HepG2 (cell line): ENCODE measurements around the gene HRC. TPM values are rescaled to one million over a fixed set of nuclear protein-coding genes. Genes with fewer than 3 reads are reported as not detected.

Experiments used
- EEA1 ChIP-seq: sonication (generic); formaldehyde crosslinking; IDR thresholded peaks from 2 replicates; pipeline ENCODE4 v1.5.1; 2020; ENCODE audit warnings: mild to moderate bottlenecking, missing genetic modification reagents, borderline replicate concordance
- ERF ChIP-seq: IDR thresholded peaks from 2 replicates; pipeline ENCODE4 v1.6.1; 2018; ENCODE audit warnings: missing biosample characterization, missing genetic modification reagents
- HOXD1 ChIP-seq: sonication (generic); formaldehyde crosslinking; IDR thresholded peaks from 2 replicates; pipeline ENCODE4 v1.5.0; 2020; ENCODE audit warnings: missing genetic modification reagents
- KDM6A ChIP-seq: IDR thresholded peaks from 2 replicates; pipeline ENCODE4 v1.6.1; 2016; ENCODE audit warnings: low read depth
- MED8 ChIP-seq: sonication (generic); formaldehyde crosslinking; IDR thresholded peaks from 2 replicates; pipeline ENCODE4 v1.8.1; 2023; ENCODE audit warnings: mild to moderate bottlenecking, missing genetic modification reagents; ENCODE audit not compliant: insufficient replicate concordance
- MIER2 ChIP-seq: IDR thresholded peaks from 2 replicates; pipeline ENCODE4 v1.6.1; 2016; ENCODE audit warnings: missing biosample characterization, missing genetic modification reagents
- MLLT10 ChIP-seq: sonication (generic); formaldehyde crosslinking; IDR thresholded peaks from 2 replicates; pipeline ENCODE4 v1.4.0; 2020; ENCODE audit warnings: missing genetic modification reagents
- MTA3 ChIP-seq: sonication (generic); formaldehyde crosslinking; IDR thresholded peaks from 2 replicates; pipeline ENCODE4 v1.4.0; 2020; ENCODE audit warnings: missing genetic modification reagents
- NCOA1 ChIP-seq: sonication (generic); formaldehyde crosslinking; IDR thresholded peaks from 2 replicates; pipeline ENCODE4 v1.9.0; 2021; ENCODE audit warnings: missing genetic modification reagents
- PCBP2 ChIP-seq: fragments of 200-400 bp; formaldehyde crosslinking; optimal IDR thresholded peaks from 2 replicates; pipeline ENCODE3; 2018; ENCODE audit warnings: low read length, low read depth; ENCODE audit not compliant: poor library complexity, severe bottlenecking
- PHF8 ChIP-seq: sonication (generic); formaldehyde crosslinking; IDR thresholded peaks from 2 replicates; pipeline ENCODE4 v1.5.0; 2020; ENCODE audit warnings: missing genetic modification reagents
- REL ChIP-seq: sonication (generic); formaldehyde crosslinking; conservative IDR thresholded peaks from 2 replicates; pipeline ENCODE4 v1.8.0; 2022; ENCODE audit warnings: mild to moderate bottlenecking, missing genetic modification reagents, moderate library complexity
- SALL1 ChIP-seq: sonication (generic); formaldehyde crosslinking; IDR thresholded peaks from 2 replicates; pipeline ENCODE4 v1.8.0; 2022; ENCODE audit warnings: mild to moderate bottlenecking, missing genetic modification reagents
- SOX6 ChIP-seq, 2 experiments: fragments of 450-650 bp in 1 of 2; sonication (generic) in 1 of 2; formaldehyde crosslinking in 1 of 2; IDR thresholded peaks; 2 replicates each; pipeline versions ENCODE4 v1.4.0 to v1.6.1; 2017 to 2020; ENCODE audit warnings: antibody characterized with exemption in 1 of 2, mild to moderate bottlenecking in 1 of 2, missing genetic modification reagents in 1 of 2
- ZBTB3 ChIP-seq: sonication (generic); formaldehyde crosslinking; IDR thresholded peaks from 2 replicates; pipeline ENCODE4 v1.4.0; 2020; ENCODE audit warnings: low read depth, mild to moderate bottlenecking, moderate library complexity, missing genetic modification reagents, borderline replicate concordance
- ZC3H4 ChIP-seq: sonication (generic); formaldehyde crosslinking; IDR thresholded peaks from 2 replicates; pipeline ENCODE4 v1.4.0; 2020; ENCODE audit warnings: missing genetic modification reagents, borderline replicate concordance
- ZNF24 ChIP-seq: fragments of 450-650 bp; IDR thresholded peaks from 2 replicates; pipeline ENCODE4 v1.6.1; 2017; ENCODE audit warnings: antibody characterized with exemption, mild to moderate bottlenecking
- ZNF263 ChIP-seq: sonication (generic); formaldehyde crosslinking; IDR thresholded peaks from 2 replicates; pipeline ENCODE4 v1.4.0; 2020; ENCODE audit warnings: missing genetic modification reagents
- ZNF550 ChIP-seq: sonication (generic); formaldehyde crosslinking; IDR thresholded peaks from 2 replicates; pipeline ENCODE4 v1.4.0; 2020; ENCODE audit warnings: mild to moderate bottlenecking, missing genetic modification reagents, borderline replicate concordance
- ZNF556 ChIP-seq: sonication (generic); formaldehyde crosslinking; IDR thresholded peaks from 2 replicates; pipeline ENCODE4 v1.4.0; 2020; ENCODE audit warnings: mild to moderate bottlenecking, missing genetic modification reagents, borderline replicate concordance
- ZNF614 ChIP-seq: IDR thresholded peaks from 2 replicates; pipeline ENCODE4 v1.6.1; 2018; ENCODE audit warnings: missing biosample characterization, missing genetic modification reagents, inconsistent platforms, borderline replicate concordance
- ZNF850 ChIP-seq: sonication (generic); formaldehyde crosslinking; conservative IDR thresholded peaks from 2 replicates; pipeline ENCODE4 v1.9.0; 2021; ENCODE audit warnings: mild to moderate bottlenecking, missing genetic modification reagents
- polyA plus RNA-seq, 8 experiments: library from polyadenylated mRNA; depleted of rRNA in 3 of 8; stranded (reverse) in 7 of 8; unstranded in 1 of 8; fragments of >200 nt; fragmentation: Illumina TruSeq in 4 of 8; extraction: Trizol in 4 of 8; gene quantifications; 2 replicates each; pipeline versions ENCODE4 v1.2.1 to v1.2.3, GENCODE V29; 2011 to 2016; ENCODE audit warnings: low read depth in 4 of 8, missing spikeins in 1 of 8, mixed read lengths in 1 of 8; ENCODE audit not compliant: insufficient read depth in 1 of 8
- total RNA-seq, 5 experiments: library from RNA; depleted of rRNA; stranded (reverse); fragments of >200 nt; fragmentation: Illumina TruSeq; extraction: Trizol; gene quantifications; 2 replicates each; pipeline ENCODE4 v1.2.3, GENCODE V29; 2016; ENCODE audit warnings: low read depth in 1 of 5
- TF ChIP-seq, protein P1 (sequence below): sonication (generic); formaldehyde crosslinking; conservative IDR thresholded peaks from 2 replicates; pipeline ENCODE4 v1.4.0; 2020; ENCODE audit warnings: missing genetic modification reagents
- TF ChIP-seq, protein P2 (sequence below): sonication (generic); formaldehyde crosslinking; IDR thresholded peaks from 2 replicates; pipeline ENCODE4 v1.5.0; 2020; ENCODE audit warnings: mild to moderate bottlenecking, missing genetic modification reagents
- TF ChIP-seq, protein P3 (sequence below): sonication (generic); formaldehyde crosslinking; IDR thresholded peaks from 2 replicates; pipeline ENCODE4 v1.5.0; 2020; ENCODE audit warnings: mild to moderate bottlenecking, missing genetic modification reagents, moderate library complexity

The HRC gene
- total and polyA plus RNA-seq, 2 of the 13 experiments (the other 11 are each of a cell fraction or from before 2014, with no cell fraction given): 3.6 to 15.4 TPM

DNA sequence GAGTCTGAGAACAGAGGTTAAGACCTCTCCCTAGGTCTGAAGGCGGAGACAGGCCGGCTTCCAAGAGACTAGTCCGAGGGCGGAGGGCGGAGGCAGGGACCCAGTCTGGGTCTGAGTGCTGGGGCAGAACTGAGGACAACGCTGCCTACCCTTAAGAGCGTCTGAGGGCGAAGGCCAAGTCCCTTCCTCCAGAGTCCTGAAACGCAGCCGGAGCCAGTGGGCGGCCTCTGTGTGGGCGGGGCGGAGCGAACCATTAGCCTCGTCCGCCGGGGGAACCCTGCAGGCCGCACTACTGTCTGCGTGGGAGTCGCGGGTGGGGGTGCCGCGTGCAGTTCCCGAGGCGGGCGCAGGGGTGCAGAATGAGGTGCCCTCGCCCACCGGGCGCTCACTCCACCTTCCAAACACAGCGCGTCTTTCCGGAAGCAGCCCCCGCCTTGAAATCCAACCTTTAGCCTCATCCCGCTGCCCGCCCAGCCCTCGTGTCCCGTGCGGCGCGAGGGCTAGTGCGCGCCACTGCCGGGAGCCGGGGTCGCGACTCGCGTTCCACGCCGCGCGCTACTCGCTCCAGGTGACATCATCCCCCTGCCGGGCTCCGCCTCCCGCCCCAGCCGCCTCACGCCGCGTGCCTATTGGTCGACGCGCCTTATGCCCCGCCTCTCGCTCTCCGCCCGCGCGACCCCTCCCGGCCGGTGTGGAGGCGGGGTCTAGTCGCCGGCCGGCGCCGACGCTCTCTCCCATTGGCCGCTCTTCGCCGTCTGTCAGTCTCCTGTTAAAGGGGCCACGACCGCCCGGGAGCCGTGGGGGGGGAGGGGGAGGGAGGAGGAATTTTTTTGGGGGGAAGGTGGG, 36.4 kb downstream of the HRC start, which contains the start of gene C19orf73 (continued):
- TF ChIP-seq MIER2: 0 out of 2 replicates have a peak, but pooled peaks have one; percentile 44
- TF ChIP-seq MTA3: no peak
- no peak for TF ChIP-seq REL
- peak; percentile 88 for TF ChIP-seq SALL1 (CRISPR knock-in tag)
- peak; percentile 65; the same call in 1 of the 2 replicates for TF ChIP-seq PHF8
- TF ChIP-seq ZBTB3 (CRISPR knock-in tag): no peak; the same call in 1 of the 2 replicates
- TF ChIP-seq ZNF556: 0 out of 2 replicates have a peak, but pooled peaks have one; percentile 81
- TF ChIP-seq, protein P1, sequence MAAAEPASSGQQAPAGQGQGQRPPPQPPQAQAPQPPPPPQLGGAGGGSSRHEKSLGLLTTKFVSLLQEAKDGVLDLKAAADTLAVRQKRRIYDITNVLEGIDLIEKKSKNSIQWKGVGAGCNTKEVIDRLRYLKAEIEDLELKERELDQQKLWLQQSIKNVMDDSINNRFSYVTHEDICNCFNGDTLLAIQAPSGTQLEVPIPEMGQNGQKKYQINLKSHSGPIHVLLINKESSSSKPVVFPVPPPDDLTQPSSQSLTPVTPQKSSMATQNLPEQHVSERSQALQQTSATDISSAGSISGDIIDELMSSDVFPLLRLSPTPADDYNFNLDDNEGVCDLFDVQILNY (CRISPR knock-in tag): peak; percentile 63; the same call in 1 of the 2 replicates
- no peak; the same call in 1 of the 2 replicates for TF ChIP-seq ZNF263 (CRISPR knock-in tag)
- TF ChIP-seq PCBP2: no peak
- peak; percentile 65 for TF ChIP-seq HOXD1 (CRISPR knock-in tag)
- no peak for TF ChIP-seq ZNF850
- TF ChIP-seq, protein P2, sequence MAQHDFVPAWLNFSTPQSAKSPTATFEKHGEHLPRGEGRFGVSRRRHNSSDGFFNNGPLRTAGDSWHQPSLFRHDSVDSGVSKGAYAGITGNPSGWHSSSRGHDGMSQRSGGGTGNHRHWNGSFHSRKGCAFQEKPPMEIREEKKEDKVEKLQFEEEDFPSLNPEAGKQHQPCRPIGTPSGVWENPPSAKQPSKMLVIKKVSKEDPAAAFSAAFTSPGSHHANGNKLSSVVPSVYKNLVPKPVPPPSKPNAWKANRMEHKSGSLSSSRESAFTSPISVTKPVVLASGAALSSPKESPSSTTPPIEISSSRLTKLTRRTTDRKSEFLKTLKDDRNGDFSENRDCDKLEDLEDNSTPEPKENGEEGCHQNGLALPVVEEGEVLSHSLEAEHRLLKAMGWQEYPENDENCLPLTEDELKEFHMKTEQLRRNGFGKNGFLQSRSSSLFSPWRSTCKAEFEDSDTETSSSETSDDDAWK (CRISPR knock-in tag): no peak
- TF ChIP-seq, protein P3, sequence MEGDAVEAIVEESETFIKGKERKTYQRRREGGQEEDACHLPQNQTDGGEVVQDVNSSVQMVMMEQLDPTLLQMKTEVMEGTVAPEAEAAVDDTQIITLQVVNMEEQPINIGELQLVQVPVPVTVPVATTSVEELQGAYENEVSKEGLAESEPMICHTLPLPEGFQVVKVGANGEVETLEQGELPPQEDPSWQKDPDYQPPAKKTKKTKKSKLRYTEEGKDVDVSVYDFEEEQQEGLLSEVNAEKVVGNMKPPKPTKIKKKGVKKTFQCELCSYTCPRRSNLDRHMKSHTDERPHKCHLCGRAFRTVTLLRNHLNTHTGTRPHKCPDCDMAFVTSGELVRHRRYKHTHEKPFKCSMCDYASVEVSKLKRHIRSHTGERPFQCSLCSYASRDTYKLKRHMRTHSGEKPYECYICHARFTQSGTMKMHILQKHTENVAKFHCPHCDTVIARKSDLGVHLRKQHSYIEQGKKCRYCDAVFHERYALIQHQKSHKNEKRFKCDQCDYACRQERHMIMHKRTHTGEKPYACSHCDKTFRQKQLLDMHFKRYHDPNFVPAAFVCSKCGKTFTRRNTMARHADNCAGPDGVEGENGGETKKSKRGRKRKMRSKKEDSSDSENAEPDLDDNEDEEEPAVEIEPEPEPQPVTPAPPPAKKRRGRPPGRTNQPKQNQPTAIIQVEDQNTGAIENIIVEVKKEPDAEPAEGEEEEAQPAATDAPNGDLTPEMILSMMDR (CRISPR knock-in tag): peak; percentile 40
- no peak for TF ChIP-seq NCOA1 (CRISPR knock-in tag)
- TF ChIP-seq ZNF24: 0 out of 2 replicates have a peak, but pooled peaks have one; percentile 40
- no peak for TF ChIP-seq ZNF614 (CRISPR knock-in tag)
- no peak for TF ChIP-seq SOX6 (IDR thresholded peaks at IDR 0.05)
- TF ChIP-seq SOX6 (CRISPR knock-in tag; IDR thresholded peaks at IDR 0.05): peak; percentile 67; the same call in 1 of the 2 replicates
- no peak for TF ChIP-seq ZC3H4 (CRISPR knock-in tag)
- peak; percentile 93; the same call in 1 of the 2 replicates for TF ChIP-seq EEA1 (CRISPR knock-in tag)
- TF ChIP-seq MED8 (CRISPR knock-in tag): no peak
- TF ChIP-seq KDM6A: no peak
- peak; percentile 68; the same call in 1 of the 2 replicates for TF ChIP-seq ERF
- peak; percentile 16; the same call in 1 of the 2 replicates for TF ChIP-seq ZNF550 (CRISPR knock-in tag)
- TF ChIP-seq MLLT10 (CRISPR knock-in tag): no peak
